ENCODE data around the gene KL.

KL gene

DNA sequence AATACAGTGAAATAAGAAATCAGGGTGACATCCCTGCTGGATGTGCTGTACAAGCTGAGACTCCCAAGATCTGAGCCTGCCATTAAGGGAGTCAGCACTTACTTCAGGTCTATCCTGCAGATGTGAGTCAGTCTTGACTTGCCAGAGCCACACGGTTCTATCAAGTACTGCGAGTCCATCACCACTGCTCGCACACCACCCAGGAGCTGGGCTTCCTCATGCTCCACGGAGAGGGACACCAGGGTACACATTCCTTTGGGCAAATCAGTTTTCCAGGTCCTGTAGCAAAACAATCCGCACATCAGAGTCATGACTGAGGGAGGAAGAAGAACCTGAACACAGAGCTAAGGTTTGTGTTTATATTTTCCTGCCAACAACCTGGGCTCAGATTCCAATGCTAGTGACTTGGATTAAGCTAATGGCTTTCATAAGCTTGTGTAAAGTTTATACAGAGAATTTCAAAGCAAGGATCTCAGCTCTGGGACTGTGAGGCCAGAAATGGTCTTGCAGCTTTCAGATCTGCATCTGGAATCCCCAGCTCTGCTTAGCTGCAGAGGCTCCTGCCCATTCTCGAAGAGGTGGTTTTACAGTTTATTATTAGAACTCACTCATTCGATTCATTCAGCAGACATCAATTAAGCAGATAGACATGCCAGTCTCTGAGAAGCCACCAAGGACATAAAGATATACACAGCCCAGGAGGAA, 90.6 kb downstream of the KL start:
- H3K27me3 ChIP-seq (ENCODE audit: insufficient read depth, insufficient read length) = no peaks in the 10 kb centered on the region
- no peaks in the 10 kb centered on the region for H3K9me3 ChIP-seq (ENCODE audit: insufficient read depth, low read length)
- DNase-seq (ENCODE audit: low read depth, low spot score) = no peak
- TF ChIP-seq SUZ12 (IDR thresholded peaks at IDR 0.05; ENCODE audit: extremely low read depth, insufficient read depth, insufficient read length) (no peak), ZNF274 (IDR thresholded peaks at IDR 0.05; ENCODE audit: low read depth, low read length) (no peak), YY1 (IDR thresholded peaks at IDR 0.05; ENCODE audit: insufficient read depth, insufficient read length) (no peak)
- no peak overlapping the region for H3K9ac ChIP-seq (ENCODE audit: insufficient read length, low read depth)
- H3K4me1 ChIP-seq (ENCODE audit: insufficient read depth, insufficient read length) = no peaks in the 10 kb centered on the region
- H3K36me3 ChIP-seq (ENCODE audit: insufficient read depth, insufficient read length, low read length) = peaks cover 40% of the 10 kb centered on the region
- H3K4me3 ChIP-seq (ENCODE audit: insufficient read length, low read depth) = no peak overlapping the region

DNA sequence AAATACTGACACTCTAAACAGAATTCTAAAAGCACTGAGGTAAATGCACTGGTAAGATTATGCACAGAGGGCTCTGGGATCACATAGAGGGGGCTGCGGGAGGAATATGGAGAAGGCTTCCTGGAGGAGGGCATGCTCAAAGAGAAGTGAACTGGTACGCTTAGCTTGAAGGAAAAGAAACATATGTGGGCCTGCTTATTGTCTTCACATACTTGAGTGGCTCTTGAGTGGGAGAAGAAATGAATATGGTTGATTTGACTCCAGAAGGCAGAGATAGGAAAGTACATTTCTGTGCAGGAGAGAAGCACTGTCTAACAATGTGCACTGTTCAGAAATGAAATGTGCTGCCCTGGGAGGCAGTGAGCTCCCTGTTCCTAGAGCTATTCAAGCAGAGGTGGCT, 91.1 kb downstream of the KL start:
- Histone ChIP-seq H3K9me3 (ENCODE audit: insufficient read depth, low read length) (no peaks in the 10 kb centered on the region), H3K27me3 (ENCODE audit: insufficient read depth, insufficient read length) (no peaks in the 10 kb centered on the region), H3K36me3 (ENCODE audit: insufficient read depth, insufficient read length, low read length) (peaks cover 40% of the 10 kb centered on the region), H3K4me1 (ENCODE audit: insufficient read depth, insufficient read length) (no peaks in the 10 kb centered on the region), H3K9ac (ENCODE audit: insufficient read length, low read depth) (no peak overlapping the region), H3K4me3 (ENCODE audit: insufficient read length, low read depth) (no peak overlapping the region)
- DNase-seq (ENCODE audit: low read depth, low spot score) = no peak
- no peak for TF ChIP-seq ZNF274 (IDR thresholded peaks at IDR 0.05; ENCODE audit: low read depth, low read length)
- TF ChIP-seq SUZ12 (IDR thresholded peaks at IDR 0.05; ENCODE audit: extremely low read depth, insufficient read depth, insufficient read length) = no peak
- TF ChIP-seq YY1 (IDR thresholded peaks at IDR 0.05; ENCODE audit: insufficient read depth, insufficient read length) = no peak

- no peaks in the 10 kb centered on the region for H3K9me3 ChIP-seq (ENCODE audit: insufficient read depth, low read length)
- peaks cover 52% of the 10 kb centered on the region for H3K36me3 ChIP-seq (ENCODE audit: insufficient read depth, insufficient read length, low read length)
- no peak for DNase-seq (ENCODE audit: low read depth, low spot score)
- no peaks in the 10 kb centered on the region for H3K4me1 ChIP-seq (ENCODE audit: insufficient read depth, insufficient read length)
- TF ChIP-seq ZNF274 (IDR thresholded peaks at IDR 0.05; ENCODE audit: low read depth, low read length) (no peak), YY1 (IDR thresholded peaks at IDR 0.05; ENCODE audit: insufficient read depth, insufficient read length) (no peak), SUZ12 (IDR thresholded peaks at IDR 0.05; ENCODE audit: extremely low read depth, insufficient read depth, insufficient read length) (no peak)
- no peaks in the 10 kb centered on the region for H3K27me3 ChIP-seq (ENCODE audit: insufficient read depth, insufficient read length)
- H3K9ac ChIP-seq (ENCODE audit: insufficient read length, low read depth) = no peak overlapping the region
- no peak overlapping the region for H3K4me3 ChIP-seq (ENCODE audit: insufficient read length, low read depth)
Measured at GRCh38 chr13:33108620-33109019, 92.4 kb downstream of the KL start.

- TF ChIP-seq YY1 (IDR thresholded peaks at IDR 0.05; ENCODE audit: insufficient read depth, insufficient read length) = no peak
- no peak for TF ChIP-seq SUZ12 (IDR thresholded peaks at IDR 0.05; ENCODE audit: extremely low read depth, insufficient read depth, insufficient read length)
- no peak for TF ChIP-seq ZNF274 (IDR thresholded peaks at IDR 0.05; ENCODE audit: low read depth, low read length)
- H3K4me1 ChIP-seq (ENCODE audit: insufficient read depth, insufficient read length) = no peaks in the 10 kb centered on the region
- no peaks in the 10 kb centered on the region for H3K9me3 ChIP-seq (ENCODE audit: insufficient read depth, low read length)
- no peak overlapping the region for H3K9ac ChIP-seq (ENCODE audit: insufficient read length, low read depth)
- peaks cover 52% of the 10 kb centered on the region for H3K36me3 ChIP-seq (ENCODE audit: insufficient read depth, insufficient read length, low read length)
- H3K27me3 ChIP-seq (ENCODE audit: insufficient read depth, insufficient read length) = no peaks in the 10 kb centered on the region
- no peak overlapping the region for H3K4me3 ChIP-seq (ENCODE audit: insufficient read length, low read depth)
- no peak for DNase-seq (ENCODE audit: low read depth, low spot score)
Measured at GRCh38 chr13:33109271-33109697, 93.1 kb downstream of the KL start.

DNA sequence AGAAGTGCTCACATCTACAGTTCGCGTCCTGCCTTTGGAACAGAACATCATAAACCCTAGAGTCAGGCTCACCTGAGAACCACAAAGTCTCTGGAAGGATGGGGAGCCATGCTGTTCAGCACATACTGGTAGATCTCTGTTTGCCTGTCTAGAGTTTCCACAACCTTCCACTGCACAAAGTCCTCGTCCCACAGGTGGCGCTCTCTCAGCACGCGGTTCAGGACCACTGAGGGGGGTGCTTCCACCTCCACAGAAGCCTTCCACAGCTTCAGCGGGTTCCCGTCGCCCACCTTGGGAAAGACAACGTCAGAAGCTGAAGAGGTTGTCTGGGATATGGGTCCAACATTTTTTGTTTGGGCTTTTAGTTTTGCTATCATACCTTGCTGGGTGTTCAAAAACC, 93.6 kb downstream of the KL start:
- no peak for DNase-seq (ENCODE audit: low read depth, low spot score)
- H3K9me3 ChIP-seq (ENCODE audit: insufficient read depth, low read length) = no peaks in the 10 kb centered on the region
- no peak overlapping the region for H3K4me3 ChIP-seq (ENCODE audit: insufficient read length, low read depth)
- TF ChIP-seq YY1 (IDR thresholded peaks at IDR 0.05; ENCODE audit: insufficient read depth, insufficient read length) (no peak), ZNF274 (IDR thresholded peaks at IDR 0.05; ENCODE audit: low read depth, low read length) (no peak)
- no peaks in the 10 kb centered on the region for H3K27me3 ChIP-seq (ENCODE audit: insufficient read depth, insufficient read length)
- H3K4me1 ChIP-seq (ENCODE audit: insufficient read depth, insufficient read length) = no peaks in the 10 kb centered on the region
- peaks cover 48% of the 10 kb centered on the region for H3K36me3 ChIP-seq (ENCODE audit: insufficient read depth, insufficient read length, low read length)
- no peak overlapping the region for H3K9ac ChIP-seq (ENCODE audit: insufficient read length, low read depth)

- Histone ChIP-seq H3K27me3 (ENCODE audit: insufficient read depth, insufficient read length) (no peaks in the 10 kb centered on the region), H3K9ac (ENCODE audit: insufficient read length, low read depth) (no peak overlapping the region), H3K9me3 (ENCODE audit: insufficient read depth, low read length) (no peaks in the 10 kb centered on the region), H3K36me3 (ENCODE audit: insufficient read depth, insufficient read length, low read length) (peaks cover 46% of the 10 kb centered on the region), H3K4me1 (ENCODE audit: insufficient read depth, insufficient read length) (no peaks in the 10 kb centered on the region), H3K4me3 (ENCODE audit: insufficient read length, low read depth) (no peak overlapping the region)
- TF ChIP-seq ZNF274 (IDR thresholded peaks at IDR 0.05; ENCODE audit: low read depth, low read length) (no peak), YY1 (IDR thresholded peaks at IDR 0.05; ENCODE audit: insufficient read depth, insufficient read length) (no peak), SUZ12 (IDR thresholded peaks at IDR 0.05; ENCODE audit: extremely low read depth, insufficient read depth, insufficient read length) (no peak)
- no peak for DNase-seq (ENCODE audit: low read depth, low spot score)
Measured at GRCh38 chr13:33110386-33110712, 94.1 kb downstream of the KL start.

DNA sequence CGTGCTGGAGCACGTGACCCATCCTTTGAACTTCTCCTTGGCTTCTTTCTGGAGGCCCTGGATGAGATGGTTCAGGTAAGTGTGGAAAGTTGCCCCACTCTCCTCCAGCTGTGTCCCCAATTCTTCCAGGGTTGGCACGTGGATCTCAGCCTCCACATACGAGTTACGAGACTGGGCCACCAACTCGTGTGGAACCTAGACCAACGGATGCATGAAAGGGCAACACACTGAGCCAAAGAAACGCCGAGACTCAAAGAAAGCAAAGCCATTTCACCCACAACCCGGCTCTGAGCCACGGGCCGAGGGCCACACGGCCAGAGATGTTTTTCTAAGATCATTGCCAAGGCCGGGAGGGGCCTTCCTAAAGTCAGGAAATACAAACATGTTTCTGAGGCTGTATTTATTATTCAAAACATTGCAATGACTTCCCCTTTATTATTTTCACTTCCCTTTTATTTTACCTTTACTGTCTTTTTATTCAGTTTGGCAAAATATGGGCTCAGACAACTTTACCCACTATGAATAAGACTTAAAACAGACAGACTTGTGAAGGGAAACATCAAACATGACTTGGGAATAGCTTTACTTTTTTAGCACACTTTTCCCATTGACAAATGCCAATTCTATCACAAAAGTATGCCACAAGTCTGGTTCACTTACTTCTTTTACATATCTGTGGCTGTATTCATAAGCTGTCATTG, 94.6 kb downstream of the KL start:
- Histone ChIP-seq H3K9me3 (ENCODE audit: insufficient read depth, low read length) (no peaks in the 10 kb centered on the region), H3K27me3 (ENCODE audit: insufficient read depth, insufficient read length) (no peaks in the 10 kb centered on the region), H3K4me1 (ENCODE audit: insufficient read depth, insufficient read length) (no peaks in the 10 kb centered on the region), H3K4me3 (ENCODE audit: insufficient read length, low read depth) (no peak overlapping the region), H3K36me3 (ENCODE audit: insufficient read depth, insufficient read length, low read length) (peaks cover 44% of the 10 kb centered on the region), H3K9ac (ENCODE audit: insufficient read length, low read depth) (no peak overlapping the region)
- no peak for TF ChIP-seq ZNF274 (IDR thresholded peaks at IDR 0.05; ENCODE audit: low read depth, low read length)
- no peak for TF ChIP-seq YY1 (IDR thresholded peaks at IDR 0.05; ENCODE audit: insufficient read depth, insufficient read length)
- TF ChIP-seq SUZ12 (IDR thresholded peaks at IDR 0.05; ENCODE audit: extremely low read depth, insufficient read depth, insufficient read length) = no peak
- no peak for DNase-seq (ENCODE audit: low read depth, low spot score)
